ENCODE measurements around the gene TRIM50.
"Not testable (repeated sequence)": the region's sequence is repeated elsewhere in the genome, so short reads cannot be mapped to it uniquely, and the experiment has no call there.

The TRIM50 gene

GRCh38 chr7:73312831-73313520, 14.9 kb downstream of the TRIM50 start:
- DNase-seq: no peak

GRCh38 chr7:73311421-73311820, 16.5 kb downstream of the TRIM50 start:
- DNase-seq: not testable (repeated sequence)

- peak; percentile 40 for DNase-seq
These were observed 19.1 kb downstream of the TRIM50 start, which contains the start of gene NSUN5 for GRCh38 chr7:73308665-73309214. NSUN5 (minus strand) TSS chr7:73308826; CDS start chr7:73308790, 36 bp downstream.

- no peak for DNase-seq
These were observed 19.7 kb downstream of the TRIM50 start for GRCh38 chr7:73308074-73308664.

- DNase-seq: no peak
These were observed 20.4 kb downstream of the TRIM50 start for GRCh38 chr7:73307436-73307835.

GRCh38 chr7:73304612-73305387, 23.1 kb downstream of the TRIM50 start:
- DNase-seq: not testable (repeated sequence)

- no peak for DNase-seq
These were observed 23.8 kb downstream of the TRIM50 start for GRCh38 chr7:73304071-73304470.

GRCh38 chr7:73303546-73303945, 24.3 kb downstream of the TRIM50 start:
- no peak for DNase-seq

GRCh38 chr7:73302846-73303245, 25.0 kb downstream of the TRIM50 start:
- not testable (repeated sequence) for DNase-seq

- DNase-seq: not testable (repeated sequence)
These were observed 26.8 kb downstream of the TRIM50 start for GRCh38 chr7:73301108-73301507.

- not testable (repeated sequence) for DNase-seq
These were observed 28.1 kb downstream of the TRIM50 start for GRCh38 chr7:73299812-73300211.

GRCh38 chr7:73297706-73298105, 30.2 kb downstream of the TRIM50 start:
- DNase-seq: not testable (repeated sequence)

GRCh38 chr7:73297235-73297634, 30.6 kb downstream of the TRIM50 start:
- DNase-seq: not testable (repeated sequence)

GRCh38 chr7:73277210-73277609, 50.7 kb downstream of the TRIM50 start:
- DNase-seq: not testable (repeated sequence)

- not testable (repeated sequence) for DNase-seq
These were observed 60.1 kb downstream of the TRIM50 start for GRCh38 chr7:73267813-73268212.

- not testable (repeated sequence) for DNase-seq
These were observed 61.0 kb downstream of the TRIM50 start for GRCh38 chr7:73266719-73267368.

Data from NCI-H1694 (cell line).